SK-MEL-5 (cell line): ENCODE results near the gene IBA57. TPM values are rescaled to one million over a fixed set of nuclear protein-coding genes. Genes with fewer than 3 reads are reported as not detected.
A peak's percentile ranks its signal among the peaks of the same experiment; 100 is the strongest.
"Not testable (repeated sequence)": the region's sequence is repeated elsewhere in the genome, so short reads cannot be mapped to it uniquely, and the experiment has no call there.

Source experiments
- DNase-seq: peaks from one replicate; pipeline ENCODE4 v3.0.0-alpha.2; 2016; ENCODE audit warnings: low read depth, low spot score
- in situ Hi-C: cut with HindIII; loops from 2 replicates; pipeline ENCODE4 v1.10.0; 2016; ENCODE audit warnings: low sequenced_read_pairs, high pct_unique_total_duplicates, low pct_unique_long_range_greater_than_20kb
- total RNA-seq: library from RNA; depleted of rRNA; stranded (reverse); fragments of >200 nt; shearing (Covaris generic); gene quantifications from 2 replicates; pipeline ENCODE4 v1.2.3, GENCODE V29; 2014

IBA57 gene
- total RNA-seq, 1 experiment from 2014 or later = 4.8 TPM

DNA sequence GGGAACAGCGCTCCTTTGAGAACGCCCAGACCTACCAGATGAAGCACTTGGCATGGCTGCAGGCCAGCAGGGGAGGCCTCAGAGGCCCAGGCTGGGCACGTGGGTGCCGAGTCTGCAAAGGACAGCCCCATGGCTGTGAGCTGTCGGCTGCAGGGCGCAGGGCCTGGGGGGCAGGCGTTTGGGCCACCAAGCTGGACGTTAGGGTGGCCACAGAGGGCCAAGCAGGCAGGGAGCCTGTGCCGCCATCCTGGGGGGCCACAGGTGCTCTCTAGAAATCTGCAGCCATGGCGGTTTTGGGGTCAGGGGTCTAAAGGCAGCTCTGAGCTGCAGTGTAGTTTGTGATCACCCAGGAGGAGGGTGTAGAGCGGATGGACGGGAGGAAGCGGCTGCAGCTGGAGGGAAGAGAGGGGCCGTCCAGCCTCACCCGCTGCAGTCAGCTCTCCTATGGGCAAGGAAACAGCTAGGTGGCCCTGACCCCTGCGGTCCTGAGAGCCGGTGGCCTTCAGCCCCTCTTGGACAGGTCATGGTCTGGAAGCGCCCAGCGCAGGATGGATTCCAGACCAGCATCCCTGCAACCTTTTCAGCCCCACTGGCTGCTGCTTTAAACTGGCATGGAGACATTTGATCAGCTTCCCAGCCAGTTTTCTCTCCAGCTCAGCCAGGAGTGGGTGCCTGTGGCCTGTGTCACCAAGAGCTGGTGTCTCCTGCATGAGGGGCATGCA, 11.0 kb downstream of the IBA57 start:
- no peak for DNase-seq
- in situ Hi-C loops = no loop called here

- DNase-seq = no peak
- in situ Hi-C loops = no loop called here
Measured at GRCh38 chr1:228177183-228177475, 11.5 kb downstream of the IBA57 start.

- DNase-seq = no peak
Measured at GRCh38 chr1:228177721-228178710, 12.4 kb downstream of the IBA57 start.

GRCh38 chr1:228178737-228179684, 13.4 kb downstream of the IBA57 start:
- in situ Hi-C loops = no loop called here
- DNase-seq = no peak

More at GRCh38 chr1:228177721-228178710, 12.4 kb downstream of the IBA57 start:
- in situ Hi-C loops = no loop called here

DNA sequence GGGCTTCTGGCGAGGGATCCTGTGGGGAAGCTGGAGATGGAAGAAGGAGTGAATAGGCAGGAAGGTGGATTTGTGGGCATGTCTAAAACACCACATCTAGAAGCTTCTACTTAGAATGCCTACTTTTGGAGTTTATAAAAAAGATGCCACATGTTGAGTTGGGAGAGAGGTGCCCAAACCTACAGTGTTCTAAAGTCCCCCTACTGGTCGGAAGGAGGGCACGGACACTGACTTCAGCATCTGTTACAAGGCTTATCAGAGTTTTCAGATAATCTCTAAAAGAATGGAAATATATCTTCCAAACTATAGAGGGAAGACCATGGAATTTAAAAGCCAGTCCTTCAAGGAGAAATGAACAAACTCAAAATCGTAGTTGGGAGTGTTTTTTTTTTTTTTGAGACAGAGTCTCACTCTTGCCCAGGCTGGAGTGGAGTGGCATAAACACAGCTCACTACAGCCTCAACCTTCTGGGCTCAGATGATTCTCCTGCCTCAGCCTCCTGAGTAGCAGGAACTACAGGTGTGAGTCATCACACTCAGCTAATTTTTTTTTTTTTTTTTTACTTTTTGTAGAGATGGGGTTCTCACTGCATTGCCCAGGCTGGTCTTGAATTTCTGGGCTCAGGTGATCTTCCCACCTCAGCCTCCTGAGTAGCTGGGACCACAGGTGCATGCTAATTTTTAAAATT, 14.8 kb downstream of the IBA57 start:
- in situ Hi-C loops = no loop called here
- DNase-seq = peak; percentile 46

DNA sequence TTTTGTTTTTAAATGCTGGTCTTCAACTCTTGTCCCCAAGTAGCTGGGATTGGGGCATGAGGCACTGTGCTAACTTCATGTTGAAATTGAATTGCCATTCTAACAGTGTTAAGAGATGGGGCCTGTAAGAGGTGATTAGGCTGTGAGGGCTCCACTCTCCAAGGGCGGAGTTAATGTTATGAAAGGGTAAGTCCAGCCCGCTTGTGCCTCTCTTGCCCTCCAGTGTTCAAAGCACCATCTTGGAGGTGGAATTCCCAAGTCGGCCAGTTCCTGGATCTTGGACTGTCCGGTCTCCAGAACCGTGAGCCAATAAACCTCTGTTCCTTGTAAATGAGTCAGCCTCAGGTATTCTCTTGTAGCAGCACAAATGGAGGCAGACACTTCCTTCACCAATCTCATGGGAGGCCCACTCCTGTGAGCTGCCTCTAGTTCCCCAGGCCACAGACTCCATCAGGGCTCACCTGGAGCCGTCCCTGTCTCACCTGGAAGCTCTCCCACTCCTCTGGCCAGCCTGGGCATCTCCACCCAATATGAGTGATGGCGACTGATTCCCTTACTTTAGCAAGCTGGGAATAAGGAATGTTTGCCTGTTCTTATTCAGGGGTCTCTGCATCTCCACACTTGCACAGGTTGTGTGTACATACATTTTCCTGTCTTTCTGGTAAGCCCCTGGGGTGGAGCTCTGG, 15.5 kb downstream of the IBA57 start:
- DNase-seq = no peak
- in situ Hi-C loops = no loop called here

GRCh38 chr1:228181645-228182034, 16.0 kb downstream of the IBA57 start:
- no peak for DNase-seq
- in situ Hi-C loops = no loop called here

GRCh38 chr1:228182296-228183030, 16.9 kb downstream of the IBA57 start:
- no peak for DNase-seq
- in situ Hi-C loops = no loop called here

DNA sequence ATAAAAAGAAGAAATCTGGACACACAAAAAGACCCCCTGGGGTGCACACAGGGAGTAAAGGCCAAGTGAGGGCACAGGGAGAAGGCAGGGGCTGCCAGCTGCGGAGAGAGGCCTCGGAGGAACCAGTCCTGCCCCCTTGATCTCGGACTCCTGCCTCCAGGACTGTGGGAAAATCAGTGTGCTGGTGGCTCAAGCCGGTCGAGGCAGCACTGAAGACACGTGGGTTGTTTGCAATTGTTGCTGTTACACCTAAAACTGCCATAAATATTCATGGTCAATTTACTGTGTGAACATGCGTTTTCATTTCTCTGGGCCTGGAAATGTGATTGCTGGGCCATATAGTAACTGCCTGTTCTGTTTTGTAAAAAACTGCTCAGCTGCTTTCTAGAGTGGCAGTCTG, 18.5 kb downstream of the IBA57 start:
- in situ Hi-C loops = no loop called here
- DNase-seq = no peak

DNA sequence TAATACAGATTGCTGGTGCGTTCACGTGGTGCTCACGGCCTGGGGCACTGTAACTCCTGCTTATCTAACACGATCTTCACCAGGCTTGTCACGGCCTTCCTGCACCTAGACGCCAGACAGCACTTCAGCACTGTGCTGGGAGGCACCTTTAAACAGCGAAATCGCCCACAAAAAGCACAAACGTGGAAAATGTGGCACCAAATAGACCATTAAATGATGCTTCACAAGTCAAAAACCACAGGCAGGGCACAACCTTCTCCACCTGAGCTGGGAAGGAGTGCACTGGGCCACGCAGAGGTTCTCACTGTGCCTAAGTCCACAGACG, 20.0 kb downstream of the IBA57 start:
- DNase-seq = no peak
- in situ Hi-C loops = no loop called here

- DNase-seq, in situ Hi-C loops: not testable (repeated sequence)
Measured at GRCh38 chr1:228188249-228188648, 22.6 kb downstream of the IBA57 start.

- in situ Hi-C loops = no loop called here
- no peak for DNase-seq
Measured at GRCh38 chr1:228190182-228190581, 24.6 kb downstream of the IBA57 start.

- no peak for DNase-seq
- in situ Hi-C loops = no loop called here
Measured at GRCh38 chr1:228190778-228191177, 25.2 kb downstream of the IBA57 start.

GRCh38 chr1:228194436-228194835, 28.8 kb downstream of the IBA57 start:
- DNase-seq = no peak
- in situ Hi-C loops = no loop called here

DNA sequence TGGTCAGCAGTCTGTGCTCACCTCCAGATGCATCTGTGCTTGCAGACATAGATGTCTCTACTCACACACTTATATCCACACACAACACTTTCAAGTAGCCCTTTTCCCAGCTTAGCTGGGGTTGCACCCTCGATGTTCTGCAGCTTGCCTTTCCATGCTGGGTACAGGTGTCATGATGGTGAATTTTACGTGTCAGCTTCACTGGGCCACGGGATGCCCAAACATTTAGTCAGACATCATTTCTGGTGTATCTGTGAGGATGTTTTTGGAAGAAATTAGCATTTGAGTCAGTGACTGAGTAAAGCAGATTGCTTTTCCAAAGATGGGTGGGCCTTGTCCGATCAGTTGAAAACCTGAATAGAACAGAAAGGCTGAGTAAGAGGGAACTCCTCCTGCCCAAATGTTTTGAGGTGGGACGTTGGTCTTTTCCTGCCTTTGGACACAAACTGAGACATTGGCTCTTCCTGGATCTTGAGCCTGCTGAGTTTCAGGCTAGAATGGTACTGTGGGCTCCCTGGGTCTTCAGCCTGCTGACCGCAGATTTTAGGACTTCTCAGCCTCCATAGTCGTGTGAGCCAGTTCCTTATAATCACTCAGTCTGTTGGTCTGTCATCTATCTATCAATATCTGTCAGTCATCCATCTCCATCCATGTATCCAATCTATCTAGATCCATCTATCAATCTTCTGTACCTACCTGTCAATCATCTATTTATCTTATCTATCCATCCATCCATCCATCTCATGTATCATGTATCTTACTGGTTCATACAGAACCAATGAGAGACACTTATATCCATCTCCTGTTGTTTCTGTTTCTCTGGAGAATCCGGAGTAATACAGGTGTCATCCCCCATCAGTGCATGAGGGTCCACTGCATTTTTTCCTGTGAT, 29.6 kb downstream of the IBA57 start:
- in situ Hi-C loops = no loop called here
- no peak for DNase-seq
